H9 (cell line): ENCODE results near the gene ARHGAP11A. TPM values are rescaled to one million over a fixed set of nuclear protein-coding genes. Genes with fewer than 3 reads are reported as not detected.

ENCODE experiments used
- DNase-seq: peaks from one replicate; pipeline ENCODE4 v3.0.0-alpha.2; 2017
- H2AFZ ChIP-seq: one replicate; pipeline ENCODE4 v1.6.1; 2013; ENCODE audit warnings: mild to moderate bottlenecking, low read length, control low read depth, moderate library complexity
- H2AK5ac ChIP-seq: 2 replicates; pipeline ENCODE4 v1.6.1; 2013; ENCODE audit warnings: low read length, control low read depth, mixed read lengths; ENCODE audit not compliant: insufficient read length
- H2BK120ac ChIP-seq: one replicate; pipeline ENCODE4 v1.6.1; 2013; ENCODE audit warnings: low read depth, mild to moderate bottlenecking, low read length, control low read depth, inconsistent platforms; ENCODE audit not compliant: poor library complexity, severe bottlenecking
- H2BK12ac ChIP-seq: 2 replicates; pipeline ENCODE4 v1.6.1; 2013; ENCODE audit warnings: low read length, control low read depth, mixed read lengths, low read depth; ENCODE audit not compliant: insufficient read length
- H2BK15ac ChIP-seq: 2 replicates; pipeline ENCODE4 v1.6.1; 2013; ENCODE audit warnings: low read depth, low read length, control low read depth
- H2BK20ac ChIP-seq: one replicate; pipeline ENCODE4 v1.6.1; 2013; ENCODE audit warnings: low read depth, mild to moderate bottlenecking, low read length, control low read depth, inconsistent platforms; ENCODE audit not compliant: poor library complexity, severe bottlenecking
- H2BK5ac ChIP-seq: 2 replicates; pipeline ENCODE4 v1.6.1; 2013; ENCODE audit warnings: low read length, control low read depth, mixed read lengths; ENCODE audit not compliant: insufficient read length
- H3K14ac ChIP-seq: 2 replicates; pipeline ENCODE4 v1.6.1; 2013; ENCODE audit warnings: low read length, control low read depth; ENCODE audit not compliant: insufficient read depth
- H3K18ac ChIP-seq: 2 replicates; pipeline ENCODE4 v1.6.1; 2013; ENCODE audit warnings: low read depth, mild to moderate bottlenecking, mixed read lengths, low read length, control low read depth; ENCODE audit not compliant: insufficient read length
- H3K23ac ChIP-seq: 2 replicates; pipeline ENCODE4 v1.6.1; 2013; ENCODE audit warnings: low read length, control low read depth, mixed read lengths, low read depth; ENCODE audit not compliant: insufficient read length
- H3K23me2 ChIP-seq: 2 replicates; pipeline ENCODE4 v1.6.1; 2013; ENCODE audit warnings: low read depth, mild to moderate bottlenecking, mixed read lengths, low read length, control low read depth; ENCODE audit not compliant: insufficient read length, poor library complexity, severe bottlenecking
- H3K27ac ChIP-seq: 2 replicates; pipeline ENCODE4 v1.5.1; 2013; ENCODE audit warnings: low read length, control low read depth, mixed read lengths, low read depth; ENCODE audit not compliant: insufficient read length
- H3K27me3 ChIP-seq: 2 replicates; pipeline ENCODE4 v1.6.1; 2013; ENCODE audit warnings: low read length, control low read depth, inconsistent platforms; ENCODE audit not compliant: insufficient read depth
- H3K4ac ChIP-seq: 2 replicates; pipeline ENCODE4 v1.6.1; 2013; ENCODE audit warnings: low read depth, mild to moderate bottlenecking, control low read depth, inconsistent platforms, low read length, moderate library complexity
- H3K4me1 ChIP-seq: 2 replicates; pipeline ENCODE4 v1.6.1; 2013; ENCODE audit warnings: low read length, control low read depth, inconsistent platforms; ENCODE audit not compliant: insufficient read depth
- H3K4me2 ChIP-seq: 2 replicates; pipeline ENCODE4 v1.6.1; 2013; ENCODE audit warnings: low read length, control low read depth, mixed read lengths; ENCODE audit not compliant: insufficient read length, insufficient read depth
- H3K56ac ChIP-seq: 2 replicates; pipeline ENCODE4 v1.6.1; 2013; ENCODE audit warnings: low read depth, mild to moderate bottlenecking, mixed read lengths, low read length, control low read depth; ENCODE audit not compliant: insufficient read length
- H3K79me1 ChIP-seq: 2 replicates; pipeline ENCODE4 v1.6.1; 2013; ENCODE audit warnings: low read depth, mild to moderate bottlenecking, moderate library complexity, low read length, control low read depth, inconsistent platforms; ENCODE audit not compliant: insufficient read depth, poor library complexity, severe bottlenecking
- H3K79me2 ChIP-seq: 2 replicates; pipeline ENCODE4 v1.6.1; 2013; ENCODE audit warnings: low read length, control low read depth, inconsistent platforms; ENCODE audit not compliant: insufficient read depth
- H3K9ac ChIP-seq: 2 replicates; pipeline ENCODE4 v1.6.1; 2013; ENCODE audit warnings: low read length, control low read depth, mixed read lengths; ENCODE audit not compliant: insufficient read length; ENCODE audit errors: extremely low read depth
- H3K9me3 ChIP-seq: one replicate; pipeline ENCODE4 v1.6.1; 2013; ENCODE audit warnings: low read depth, low read length, inconsistent platforms; ENCODE audit not compliant: control insufficient read depth
- H3T11ph ChIP-seq: one replicate; pipeline ENCODE4 v1.6.1; 2013; ENCODE audit warnings: mild to moderate bottlenecking, low read length, control low read depth, inconsistent platforms
- H4K20me1 ChIP-seq: one replicate; pipeline ENCODE4 v1.6.1; 2013; ENCODE audit not compliant: control insufficient read depth, insufficient read length, insufficient read depth
- H4K5ac ChIP-seq: 2 replicates; pipeline ENCODE4 v1.6.1; 2013; ENCODE audit warnings: low read depth, mild to moderate bottlenecking, mixed read lengths, low read length, control low read depth; ENCODE audit not compliant: insufficient read length
- H4K8ac ChIP-seq: replicated peaks from 2 replicates; pipeline ENCODE4 v1.6.1; 2013; ENCODE audit warnings: low read length, control low read depth, mixed read lengths, low read depth; ENCODE audit not compliant: insufficient read length
- H4K91ac ChIP-seq: 2 replicates; pipeline ENCODE4 v1.6.1; 2013; ENCODE audit warnings: low read depth, mild to moderate bottlenecking, moderate library complexity, mixed read lengths, low read length, control low read depth; ENCODE audit not compliant: insufficient read length
- H3K27ac Mint-ChIP-seq, 3 experiments: 2 replicates in 2 of 3; 3 replicates in 1 of 3; pipeline ENCODE4 v1.8.0; 2020 to 2021; ENCODE audit warnings: mixed read lengths in 3 of 3, mild to moderate bottlenecking in 1 of 3, moderate library complexity in 1 of 3
- H3K27me3 Mint-ChIP-seq: 2 replicates; pipeline ENCODE4 v1.8.0; 2021; ENCODE audit warnings: low read depth, mild to moderate bottlenecking, moderate library complexity, mixed read lengths
- H3K36me3 Mint-ChIP-seq, 3 experiments: 2 replicates in 2 of 3; 3 replicates in 1 of 3; pipeline ENCODE4 v1.8.0; 2020 to 2021; ENCODE audit warnings: low read depth in 3 of 3, mixed read lengths in 3 of 3; ENCODE audit not compliant: insufficient read depth in 1 of 3
- H3K4me1 Mint-ChIP-seq, 2 experiments: 2 replicates each; pipeline ENCODE4 v1.8.0; 2020; ENCODE audit warnings: mixed read lengths in 2 of 2
- H3K4me3 Mint-ChIP-seq, 2 experiments: 2 replicates in 1 of 2; 3 replicates in 1 of 2; pipeline ENCODE4 v1.8.0; 2020 to 2021; ENCODE audit warnings: mild to moderate bottlenecking in 2 of 2, mixed read lengths in 2 of 2, moderate library complexity in 1 of 2
- H3K9me3 Mint-ChIP-seq, 2 experiments: 2 replicates in 1 of 2; 3 replicates in 1 of 2; pipeline ENCODE4 v1.8.0; 2020; ENCODE audit warnings: mild to moderate bottlenecking in 2 of 2, mixed read lengths in 2 of 2, moderate library complexity in 1 of 2
- WGBS: extraction: QIAGEN DNeasy Blood & Tissue Kit; methylation state at CpG from one replicate; pipeline ENCODE4 v1.1.7; 2013; ENCODE audit warnings: missing lambda C conversion rate, low lambda C conversion rate, mixed read lengths; ENCODE audit not compliant: insufficient read length; ENCODE audit errors: extremely low coverage; 5-methylcytosine and 5-hydroxymethylcytosine counted together
- total RNA-seq: library from RNA; stranded (reverse); gene quantifications from 2 replicates; pipeline ENCODE4 v1.2.1, GENCODE V29; 2021
- TF ChIP-seq, protein P1 (sequence below): fragments of 200-600 bp; sonication (generic); conservative IDR thresholded peaks from 3 replicates; pipeline ENCODE4 v1.8.0; 2021; ENCODE audit warnings: antibody characterized with exemption, mild to moderate bottlenecking

The ARHGAP11A gene
- total RNA-seq, 1 experiment from 2014 or later = 94.4 TPM

DNA sequence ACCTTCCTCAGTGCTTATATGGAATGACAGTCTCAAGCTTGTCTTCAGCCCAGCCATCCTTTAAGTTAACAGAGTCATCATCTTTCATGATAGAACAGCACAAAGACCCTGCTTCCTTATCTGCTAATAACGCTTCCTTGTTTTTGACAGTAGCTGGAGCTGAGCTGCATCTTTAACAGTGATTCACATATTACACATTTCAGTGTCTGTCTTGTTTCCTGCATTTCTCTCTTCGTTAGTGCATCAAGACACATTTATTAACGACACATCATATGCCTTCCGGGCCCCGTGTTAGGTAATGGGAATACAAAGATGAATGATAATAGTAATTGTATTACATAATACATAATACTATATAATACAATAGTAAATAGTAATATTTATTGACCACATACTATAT, 72.3 kb downstream of the ARHGAP11A start:
- no peak overlapping the region for H2AFZ ChIP-seq
- peaks cover 4 to 29% (median 7%) of the 10 kb centered on the region in 3 experiments; a peak in 6 of 7 replicates for H3K36me3 Mint-ChIP-seq
- no peaks in the 10 kb centered on the region; the same call in 1 of the 2 replicates for H3K27me3 Mint-ChIP-seq
- no peak overlapping the region for H3K4me2 ChIP-seq
- peaks cover 7 to 16% of the 10 kb centered on the region in 2 experiments; a peak in 3 of 4 replicates for H3K4me1 Mint-ChIP-seq
- H3K18ac ChIP-seq = no peak overlapping the region
- no peak overlapping the region for H4K91ac ChIP-seq
- no peak overlapping the region for H3K27ac Mint-ChIP-seq
- H3K4ac ChIP-seq = no peak overlapping the region
- H4K20me1 ChIP-seq = no peaks in the 10 kb centered on the region
- no peak overlapping the region for H3K27ac ChIP-seq
- H2BK5ac ChIP-seq = no peak overlapping the region
- no peak for DNase-seq
- H4K5ac ChIP-seq = no peak overlapping the region
- H3K4me1 ChIP-seq = peaks cover 4% of the 10 kb centered on the region; the same call in 1 of the 2 replicates
- H3K9me3 Mint-ChIP-seq = no peaks in the 10 kb centered on the region; a peak in 1 of 5 replicates
- no peak overlapping the region for H2BK20ac ChIP-seq
- H3K23me2 ChIP-seq = no peaks in the 10 kb centered on the region
- H3K9me3 ChIP-seq = no peaks in the 10 kb centered on the region
- H2BK120ac ChIP-seq = no peak overlapping the region
- H3K27me3 ChIP-seq = no peaks in the 10 kb centered on the region
- H3K4me3 Mint-ChIP-seq = no peak overlapping the region
- H3K23ac ChIP-seq = no peak overlapping the region
- no peak overlapping the region for H3T11ph ChIP-seq
- H3K79me1 ChIP-seq = no peaks in the 10 kb centered on the region
- TF ChIP-seq, protein P1, sequence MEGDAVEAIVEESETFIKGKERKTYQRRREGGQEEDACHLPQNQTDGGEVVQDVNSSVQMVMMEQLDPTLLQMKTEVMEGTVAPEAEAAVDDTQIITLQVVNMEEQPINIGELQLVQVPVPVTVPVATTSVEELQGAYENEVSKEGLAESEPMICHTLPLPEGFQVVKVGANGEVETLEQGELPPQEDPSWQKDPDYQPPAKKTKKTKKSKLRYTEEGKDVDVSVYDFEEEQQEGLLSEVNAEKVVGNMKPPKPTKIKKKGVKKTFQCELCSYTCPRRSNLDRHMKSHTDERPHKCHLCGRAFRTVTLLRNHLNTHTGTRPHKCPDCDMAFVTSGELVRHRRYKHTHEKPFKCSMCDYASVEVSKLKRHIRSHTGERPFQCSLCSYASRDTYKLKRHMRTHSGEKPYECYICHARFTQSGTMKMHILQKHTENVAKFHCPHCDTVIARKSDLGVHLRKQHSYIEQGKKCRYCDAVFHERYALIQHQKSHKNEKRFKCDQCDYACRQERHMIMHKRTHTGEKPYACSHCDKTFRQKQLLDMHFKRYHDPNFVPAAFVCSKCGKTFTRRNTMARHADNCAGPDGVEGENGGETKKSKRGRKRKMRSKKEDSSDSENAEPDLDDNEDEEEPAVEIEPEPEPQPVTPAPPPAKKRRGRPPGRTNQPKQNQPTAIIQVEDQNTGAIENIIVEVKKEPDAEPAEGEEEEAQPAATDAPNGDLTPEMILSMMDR = no peak
- no peak overlapping the region for H3K14ac ChIP-seq
- H3K79me2 ChIP-seq = no peaks in the 10 kb centered on the region
- H2BK15ac ChIP-seq = no peak overlapping the region
- H4K8ac ChIP-seq = no peak overlapping the region
- H3K56ac ChIP-seq = no peak overlapping the region
- no peak overlapping the region for H2AK5ac ChIP-seq
- no CpG with 5 or more reads among the region's 5 CpGs for WGBS
- no peak overlapping the region for H2BK12ac ChIP-seq
- H3K9ac ChIP-seq = no peak overlapping the region
